Karpas-422 (cell line): ENCODE data around the gene RIT2. TPM values are rescaled to one million over a fixed set of nuclear protein-coding genes. Genes with fewer than 3 reads are reported as not detected.

Experiments
- DNase-seq: peaks from one replicate; pipeline ENCODE4 v3.0.0-alpha.2; 2015
- H2AFZ ChIP-seq: fragments of 200-600 bp; sonication (generic); 2 replicates; pipeline ENCODE4 v1.6.1; 2014; ENCODE audit warnings: antibody characterized with exemption, low read length, mixed read lengths
- H3K27ac ChIP-seq: fragments of 200-600 bp; sonication (generic); 2 replicates; pipeline ENCODE4 v1.5.1; 2014; ENCODE audit warnings: mild to moderate bottlenecking, low read length, moderate library complexity
- H3K27me3 ChIP-seq: fragments of 200-600 bp; sonication (generic); 2 replicates; pipeline ENCODE4 v1.6.1; 2014; ENCODE audit warnings: low read length, mixed read lengths
- H3K36me3 ChIP-seq: fragments of 200-600 bp; sonication (generic); 2 replicates; pipeline ENCODE4 v1.6.1; 2014; ENCODE audit warnings: low read length, mixed read lengths; ENCODE audit not compliant: insufficient read depth
- H3K4me1 ChIP-seq: fragments of 200-600 bp; sonication (generic); 2 replicates; pipeline ENCODE4 v1.6.1; 2014; ENCODE audit warnings: mild to moderate bottlenecking, low read length, mixed read lengths
- H3K4me2 ChIP-seq: fragments of 200-600 bp; sonication (generic); 2 replicates; pipeline ENCODE4 v1.6.1; 2014; ENCODE audit warnings: low read length, low read depth, mild to moderate bottlenecking; ENCODE audit not compliant: poor library complexity, severe bottlenecking
- H3K4me3 ChIP-seq: fragments of 200-600 bp; sonication (generic); 2 replicates; pipeline ENCODE4 v1.5.1; 2014; ENCODE audit warnings: mild to moderate bottlenecking, antibody characterized with exemption, low read length, mixed read lengths
- H3K79me2 ChIP-seq: fragments of 200-600 bp; sonication (generic); 2 replicates; pipeline ENCODE4 v1.6.1; 2014; ENCODE audit warnings: mild to moderate bottlenecking, low read length, mixed read lengths
- H3K9ac ChIP-seq: fragments of 200-600 bp; sonication (generic); 2 replicates; pipeline ENCODE4 v1.6.0; 2014; ENCODE audit warnings: low read length
- H3K9me2 ChIP-seq: fragments of 200-600 bp; sonication (generic), shearing (Covaris generic); replicated peaks from 2 replicates; pipeline ENCODE4 v1.6.0; 2014; ENCODE audit warnings: mild to moderate bottlenecking, low read length, moderate library complexity; ENCODE audit not compliant: insufficient read depth
- H3K9me3 ChIP-seq: fragments of 300-700, 200-600 bp; sonication (generic); 2 replicates; pipeline ENCODE4 v1.6.1; 2014; ENCODE audit warnings: low read length, mixed read lengths
- H4K20me1 ChIP-seq: fragments of 200-600 bp; sonication (generic); 2 replicates; pipeline ENCODE4 v1.6.1; 2014; ENCODE audit warnings: mild to moderate bottlenecking, antibody characterized with exemption, low read length, low read depth; ENCODE audit not compliant: insufficient read depth
- total RNA-seq: library from RNA; depleted of rRNA; stranded (reverse); fragments of >200 nt; shearing (Covaris generic); gene quantifications from 2 replicates; pipeline ENCODE4 v1.2.3, GENCODE V29; 2014; ENCODE audit warnings: low replicate concordance

Gene RIT2
- total RNA-seq, 1 experiment from 2014 or later = not detected

DNA sequence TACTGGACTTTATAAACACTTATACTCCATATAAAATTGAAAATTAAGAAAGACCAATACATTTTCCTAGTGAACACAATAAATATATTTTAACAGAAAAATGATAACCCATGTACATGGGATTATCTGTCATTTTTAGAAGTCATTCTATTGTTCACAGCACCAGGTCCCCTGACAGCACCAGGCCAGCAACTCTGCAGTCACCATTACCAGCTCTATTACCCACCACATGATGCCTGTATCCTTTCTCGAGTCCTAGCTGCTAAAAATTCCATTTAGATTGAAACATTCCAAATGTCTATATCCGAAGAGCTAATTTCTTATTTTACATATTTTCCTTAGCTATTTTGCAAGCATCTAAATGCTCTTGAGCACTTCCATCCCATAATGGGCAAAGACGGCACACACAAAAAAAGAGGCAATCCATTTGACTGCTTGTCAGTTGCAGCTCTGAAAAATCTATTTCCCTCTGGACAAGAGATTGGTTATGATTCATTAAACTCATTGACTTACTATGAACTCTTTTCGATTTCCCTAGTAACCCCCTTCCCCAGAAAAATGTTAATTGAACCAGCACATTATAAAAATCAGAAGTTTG lies 336.9 kb downstream of the RIT2 start:
- no peak overlapping the region for H3K4me2 ChIP-seq
- no peak overlapping the region for H3K4me3 ChIP-seq
- H3K27me3 ChIP-seq = no peaks in the 10 kb centered on the region
- DNase-seq = no peak
- no peaks in the 10 kb centered on the region for H4K20me1 ChIP-seq
- peaks cover 13% of the 10 kb centered on the region for H3K9me3 ChIP-seq
- no peaks in the 10 kb centered on the region for H3K79me2 ChIP-seq
- H3K9ac ChIP-seq = no peak overlapping the region
- no peak overlapping the region for H2AFZ ChIP-seq
- no peaks in the 10 kb centered on the region for H3K4me1 ChIP-seq
- H3K36me3 ChIP-seq = no peaks in the 10 kb centered on the region
- no peak overlapping the region for H3K27ac ChIP-seq
- H3K9me2 ChIP-seq = no peaks in the 10 kb centered on the region

DNA sequence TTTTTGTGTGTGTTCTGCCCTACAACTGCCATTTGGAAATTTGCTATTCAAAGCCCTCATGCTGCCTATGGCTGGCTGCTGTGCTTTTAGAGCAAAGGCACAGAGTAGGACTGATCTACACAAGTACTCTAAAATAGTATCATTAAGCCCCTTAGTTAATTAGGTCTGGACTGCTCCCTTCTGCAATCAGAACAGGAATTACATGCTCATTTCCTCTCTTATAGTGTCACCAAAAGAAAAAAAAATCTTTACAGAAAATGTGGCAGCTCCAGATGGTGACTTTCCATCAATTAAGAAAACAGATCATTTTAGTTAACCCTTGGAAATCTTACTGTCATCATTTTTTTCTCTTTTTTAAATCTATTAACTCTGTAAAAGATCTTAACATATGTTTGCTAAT lies 337.5 kb downstream of the RIT2 start:
- Histone ChIP-seq H2AFZ (no peak overlapping the region), H3K79me2 (no peaks in the 10 kb centered on the region)

DNA sequence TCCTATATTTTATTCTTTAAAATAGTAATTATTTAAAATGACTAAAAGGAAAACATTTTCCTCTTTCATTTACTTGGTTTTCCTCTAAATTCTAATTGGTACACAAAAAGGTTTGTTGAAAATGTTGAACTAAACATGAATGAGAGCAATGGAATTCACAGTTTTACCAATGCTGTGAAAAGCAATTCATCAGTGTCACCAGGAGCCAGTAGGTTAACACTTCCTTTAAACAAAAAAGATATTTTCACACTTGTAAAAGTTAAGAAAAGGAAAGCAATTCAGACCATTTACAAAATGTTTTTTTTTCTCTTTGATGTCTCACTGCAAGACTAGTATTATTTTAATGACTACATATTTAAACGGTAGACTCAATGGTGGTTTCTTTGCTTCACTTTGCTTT lies 341.6 kb downstream of the RIT2 start:
- Histone ChIP-seq H3K4me3 (no peak overlapping the region), H3K9me2 (no peaks in the 10 kb centered on the region), H3K4me2 (no peak overlapping the region), H3K4me1 (no peaks in the 10 kb centered on the region), H3K27ac (no peak overlapping the region), H2AFZ (no peak overlapping the region), H3K9me3 (peaks cover 21% of the 10 kb centered on the region), H3K9ac (no peak overlapping the region), H3K79me2 (no peaks in the 10 kb centered on the region), H3K27me3 (no peaks in the 10 kb centered on the region), H3K36me3 (no peaks in the 10 kb centered on the region), H4K20me1 (no peaks in the 10 kb centered on the region)
- no peak for DNase-seq

More for the DNA sequence above, 337.5 kb downstream of the RIT2 start:
- no peaks in the 10 kb centered on the region for H3K27me3 ChIP-seq
- no peak for DNase-seq
- peaks cover 13% of the 10 kb centered on the region for H3K9me3 ChIP-seq
- H3K27ac ChIP-seq = no peak overlapping the region
- no peaks in the 10 kb centered on the region for H3K36me3 ChIP-seq
- H3K9me2 ChIP-seq = no peaks in the 10 kb centered on the region
- no peak overlapping the region for H3K9ac ChIP-seq
- no peaks in the 10 kb centered on the region for H3K4me1 ChIP-seq
- H3K4me3 ChIP-seq = no peak overlapping the region
- no peaks in the 10 kb centered on the region for H4K20me1 ChIP-seq
- no peak overlapping the region for H3K4me2 ChIP-seq

DNA sequence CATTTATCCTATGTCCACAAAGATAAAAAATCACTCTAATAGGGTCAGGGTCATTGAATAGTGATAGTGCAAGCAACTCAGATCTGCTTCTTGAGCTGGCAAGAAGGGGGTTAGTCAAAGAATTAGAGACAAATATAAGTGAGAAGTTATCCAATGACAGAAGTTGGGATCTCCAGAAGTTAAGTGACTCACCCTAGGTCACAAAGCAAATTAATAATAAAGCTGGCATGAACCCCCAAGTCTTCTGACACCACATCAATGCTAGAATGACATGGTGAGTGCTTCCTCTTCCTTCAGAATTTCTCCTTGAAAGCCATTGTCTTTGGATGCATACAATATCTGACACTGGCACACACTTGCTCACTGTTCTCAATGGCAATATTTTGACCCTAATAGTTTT lies 343.5 kb downstream of the RIT2 start:
- Histone ChIP-seq H3K36me3 (no peaks in the 10 kb centered on the region), H4K20me1 (no peaks in the 10 kb centered on the region), H2AFZ (no peak overlapping the region), H3K4me1 (no peaks in the 10 kb centered on the region), H3K9ac (no peak overlapping the region), H3K9me2 (no peaks in the 10 kb centered on the region), H3K4me3 (no peak overlapping the region), H3K27ac (no peak overlapping the region), H3K4me2 (no peak overlapping the region), H3K79me2 (no peaks in the 10 kb centered on the region), H3K27me3 (no peaks in the 10 kb centered on the region), H3K9me3 (peaks cover 23% of the 10 kb centered on the region)
- DNase-seq = no peak

DNA sequence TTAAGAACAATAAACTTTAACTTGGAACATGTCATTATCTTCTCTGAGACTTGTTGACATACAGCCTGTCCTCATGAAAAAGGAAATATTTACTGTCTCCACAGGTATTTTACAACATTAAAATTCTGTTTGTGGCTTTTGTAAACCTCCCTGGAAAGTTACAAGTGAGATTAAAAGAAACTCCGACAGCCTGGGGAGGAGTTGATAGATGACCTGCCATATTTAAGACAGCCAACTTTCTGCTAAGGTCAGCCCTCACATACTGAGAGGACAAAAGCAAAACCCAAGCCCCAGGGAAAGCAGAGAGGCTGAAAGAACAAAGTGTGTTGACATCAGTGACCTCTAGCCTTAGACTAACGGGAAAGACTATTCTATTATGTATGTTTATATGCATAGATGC lies 350.2 kb downstream of the RIT2 start:
- Histone ChIP-seq H3K27ac (no peak overlapping the region), H3K9me2 (no peaks in the 10 kb centered on the region), H3K4me3 (no peak overlapping the region), H4K20me1 (no peaks in the 10 kb centered on the region), H3K4me1 (no peaks in the 10 kb centered on the region), H3K79me2 (no peaks in the 10 kb centered on the region), H3K36me3 (no peaks in the 10 kb centered on the region), H3K9me3 (peaks cover 22% of the 10 kb centered on the region), H3K9ac (no peak overlapping the region), H3K27me3 (no peaks in the 10 kb centered on the region), H2AFZ (no peak overlapping the region), H3K4me2 (no peak overlapping the region)
- DNase-seq = no peak

DNA sequence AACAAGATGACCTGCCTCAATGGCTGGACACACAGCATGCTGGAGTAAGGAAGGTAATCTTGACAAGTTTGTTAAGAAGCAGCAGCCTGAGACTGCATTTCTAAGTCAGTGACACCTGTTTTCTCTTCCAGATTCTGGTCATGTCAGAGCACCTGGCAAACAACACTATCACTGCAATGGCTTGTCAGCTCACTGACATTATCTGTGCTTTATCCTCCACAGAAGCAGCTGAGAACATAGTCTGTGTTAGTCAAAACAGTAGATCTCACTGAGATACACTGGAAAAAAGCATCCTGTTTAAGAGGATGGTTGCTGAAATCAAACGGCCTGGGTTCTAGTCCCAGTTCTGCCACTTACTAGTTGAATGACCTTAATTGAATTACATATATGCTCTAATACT lies 355.2 kb downstream of the RIT2 start:
- no peaks in the 10 kb centered on the region for H3K27me3 ChIP-seq
- H3K4me3 ChIP-seq = no peak overlapping the region
- no peak overlapping the region for H3K4me2 ChIP-seq
- no peaks in the 10 kb centered on the region for H3K79me2 ChIP-seq
- H3K4me1 ChIP-seq = no peaks in the 10 kb centered on the region
- H4K20me1 ChIP-seq = no peaks in the 10 kb centered on the region
- no peak overlapping the region for H3K27ac ChIP-seq
- H3K36me3 ChIP-seq = no peaks in the 10 kb centered on the region
- DNase-seq = no peak
- H3K9ac ChIP-seq = no peak overlapping the region
- peaks cover 19% of the 10 kb centered on the region for H3K9me3 ChIP-seq
- no peak overlapping the region for H2AFZ ChIP-seq
- 0 out of 2 replicates have a peak, but pooled peaks cover 4% of the 10 kb centered on the region for H3K9me2 ChIP-seq

DNA sequence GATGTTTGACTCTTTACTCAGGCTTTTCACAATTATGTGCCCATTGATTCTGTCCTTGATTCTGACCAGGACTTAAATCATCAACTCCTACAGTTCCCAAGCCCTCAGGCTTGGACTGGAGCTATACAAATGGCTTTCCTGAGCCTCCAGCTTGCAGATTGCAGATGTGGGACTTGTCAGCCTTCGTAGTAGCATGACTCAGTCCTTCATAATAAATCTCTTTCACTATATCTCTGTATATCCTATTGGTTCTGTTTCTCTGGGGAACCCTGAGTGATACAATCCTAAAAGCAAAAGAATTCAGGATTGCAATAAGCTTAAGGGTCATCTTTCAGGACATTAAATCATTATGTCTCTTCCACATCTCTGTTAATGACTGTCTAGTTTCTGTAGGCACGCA lies 356.6 kb downstream of the RIT2 start:
- Histone ChIP-seq H3K4me1 (no peaks in the 10 kb centered on the region), H3K4me2 (no peak overlapping the region), H3K4me3 (no peak overlapping the region), H3K9me2 (0 out of 2 replicates have a peak, but pooled peaks cover 4% of the 10 kb centered on the region), H3K27me3 (no peaks in the 10 kb centered on the region), H3K27ac (no peak overlapping the region), H4K20me1 (no peaks in the 10 kb centered on the region), H3K79me2 (no peaks in the 10 kb centered on the region), H3K9me3 (peaks cover 14% of the 10 kb centered on the region), H2AFZ (no peak overlapping the region), H3K36me3 (no peaks in the 10 kb centered on the region), H3K9ac (no peak overlapping the region)
- no peak for DNase-seq

DNA sequence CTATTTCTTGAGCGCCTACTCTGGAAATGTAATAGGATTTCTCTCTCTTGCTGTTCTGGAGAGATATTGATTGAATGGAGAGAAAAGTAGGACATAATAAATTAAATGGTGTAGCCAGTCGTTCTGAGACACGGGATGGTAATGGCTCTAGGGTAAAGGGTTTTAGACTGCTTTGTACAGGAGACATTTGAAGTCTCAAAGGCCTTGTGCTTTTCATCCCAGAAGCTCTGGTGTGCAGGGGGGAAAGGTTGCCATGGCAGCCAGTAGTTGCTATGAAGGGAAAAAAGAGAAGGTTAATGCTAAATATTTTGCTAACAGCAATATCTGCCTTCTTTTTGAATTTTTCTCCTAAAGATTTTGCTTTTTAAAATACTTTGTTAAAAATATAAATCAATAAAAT lies 359.3 kb downstream of the RIT2 start:
- 0 out of 2 replicates have a peak, but pooled peaks cover 4% of the 10 kb centered on the region for H3K9me2 ChIP-seq
- H3K4me2 ChIP-seq = no peak overlapping the region
- no peaks in the 10 kb centered on the region for H3K79me2 ChIP-seq
- no peaks in the 10 kb centered on the region for H3K27me3 ChIP-seq
- no peak overlapping the region for H3K27ac ChIP-seq
- H3K4me3 ChIP-seq = no peak overlapping the region
- H3K4me1 ChIP-seq = no peaks in the 10 kb centered on the region
- H3K9ac ChIP-seq = no peak overlapping the region
- H4K20me1 ChIP-seq = no peaks in the 10 kb centered on the region
- DNase-seq = no peak
- H2AFZ ChIP-seq = no peak overlapping the region
- H3K9me3 ChIP-seq = peaks cover 11% of the 10 kb centered on the region
- H3K36me3 ChIP-seq = no peaks in the 10 kb centered on the region
